ENCODE data around the gene SP2. TPM values are rescaled to one million over a fixed set of nuclear protein-coding genes. Genes with fewer than 3 reads are reported as not detected.

SP2 gene
- total RNA-seq, 3 donors from 2014 or later: 21.7 to 24.2 (median 21.7) TPM

DNA sequence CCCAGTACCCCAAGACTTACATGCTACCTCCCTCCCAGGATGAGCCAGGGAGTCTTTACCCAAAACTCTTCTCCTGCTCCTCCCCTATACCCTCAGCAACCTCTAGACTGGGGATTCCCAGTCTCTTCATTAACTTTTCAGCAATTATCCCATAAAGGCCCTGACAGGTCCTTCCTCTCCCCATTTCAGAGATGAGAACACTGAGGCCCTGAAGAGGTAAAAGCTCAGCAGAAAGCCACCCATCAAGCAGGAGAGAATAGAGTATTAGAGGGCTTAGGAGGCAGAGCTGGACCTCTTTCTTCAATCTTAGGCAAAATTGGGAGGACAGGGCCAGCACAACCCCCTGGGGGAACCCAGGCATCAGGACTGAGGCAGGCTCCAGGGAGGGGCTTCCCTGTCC, 39.2 kb upstream of the SP2 start:
- DNase-seq (no peak), ATAC-seq (no peak)
- Histone ChIP-seq H3K36me3 (ENCODE audit: low read depth) (no peaks in the 10 kb centered on the region), H3K4me3 (no peak overlapping the region), H3K9me3 (no peaks in the 10 kb centered on the region), H3K4me1 (ENCODE audit: low read depth) (no peaks in the 10 kb centered on the region)
- TF ChIP-seq CTCF (IDR thresholded peaks at IDR 0.05): no peak
- intact Hi-C loops (cut with DNase I, micrococcal nuclease): no loop called here

- H3K4me3 ChIP-seq: no peak overlapping the region
- intact Hi-C loops (cut with DNase I, micrococcal nuclease): no loop called here
- no peaks in the 10 kb centered on the region for H3K36me3 ChIP-seq (ENCODE audit: low read depth)
- no peaks in the 10 kb centered on the region for H3K4me1 ChIP-seq (ENCODE audit: low read depth)
- no peak for TF ChIP-seq CTCF (IDR thresholded peaks at IDR 0.05)
- no peaks in the 10 kb centered on the region for H3K9me3 ChIP-seq
- DNase-seq: no peak
- ATAC-seq: no peak
Measured at GRCh38 chr17:47857551-47858455, 38.2 kb upstream of the SP2 start.

GRCh38 chr17:47860386-47860785, 35.6 kb upstream of the SP2 start:
- TF ChIP-seq CTCF (IDR thresholded peaks at IDR 0.05): no peak
- no peaks in the 10 kb centered on the region for H3K36me3 ChIP-seq (ENCODE audit: low read depth)
- ATAC-seq (no peak), DNase-seq (no peak)
- intact Hi-C loops (cut with DNase I, micrococcal nuclease): no loop called here
- no peak overlapping the region for H3K4me3 ChIP-seq
- H3K4me1 ChIP-seq (ENCODE audit: low read depth): no peaks in the 10 kb centered on the region
- no peaks in the 10 kb centered on the region for H3K9me3 ChIP-seq

DNA sequence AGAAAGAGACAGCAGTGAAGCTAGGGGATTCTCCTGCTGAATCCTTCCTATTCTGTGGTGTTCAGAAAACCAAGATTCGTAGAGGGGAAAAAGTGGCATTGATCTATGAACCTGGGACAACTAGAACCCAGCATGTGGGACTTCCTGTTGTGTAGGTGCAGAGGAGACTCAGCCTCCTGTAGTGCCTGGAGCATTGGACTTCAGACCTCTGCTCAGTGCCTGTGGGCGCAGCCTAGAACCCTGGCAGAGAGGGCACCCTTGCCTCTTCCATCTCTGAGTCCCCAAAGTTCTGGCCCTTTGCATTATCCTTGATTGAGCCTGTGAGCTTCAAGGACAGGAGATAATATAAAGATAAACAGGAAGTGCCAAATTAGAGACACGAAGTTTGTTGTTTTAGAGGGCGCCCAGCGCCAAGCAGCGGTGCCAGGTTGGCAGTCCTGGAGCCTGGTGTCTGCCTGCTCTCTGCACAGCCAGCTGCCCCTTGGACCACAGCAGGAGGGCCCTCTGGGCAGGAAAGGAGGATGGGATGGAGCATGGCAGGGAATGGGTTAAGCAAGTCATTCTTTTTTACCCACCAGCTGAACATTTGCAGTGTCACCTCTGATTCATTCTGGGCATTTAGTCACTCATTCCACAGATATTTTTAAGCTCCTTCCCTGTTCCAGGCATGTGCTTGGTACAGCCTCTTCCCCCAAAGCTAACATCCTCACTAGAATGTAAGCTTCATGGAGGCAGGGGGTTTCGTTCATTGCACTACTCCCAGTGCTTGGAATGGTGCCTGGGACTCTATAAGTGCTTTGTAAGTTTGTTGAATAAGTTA, 33.2 kb upstream of the SP2 start:
- ATAC-seq: peak; percentile 65
- no peak for TF ChIP-seq CTCF (IDR thresholded peaks at IDR 0.05)
- DNase-seq: no peak
- intact Hi-C loops (cut with DNase I, micrococcal nuclease): no loop called here
- H3K36me3 ChIP-seq (ENCODE audit: low read depth): no peaks in the 10 kb centered on the region
- no peaks in the 10 kb centered on the region for H3K9me3 ChIP-seq
- no peak overlapping the region for H3K4me3 ChIP-seq
- H3K4me1 ChIP-seq (ENCODE audit: low read depth): no peaks in the 10 kb centered on the region

GRCh38 chr17:47864791-47865216, 31.2 kb upstream of the SP2 start:
- DNase-seq (no peak), ATAC-seq (peak; percentile 54)
- intact Hi-C loops (cut with DNase I, micrococcal nuclease): no loop called here
- no peak for TF ChIP-seq CTCF (IDR thresholded peaks at IDR 0.05)
- Histone ChIP-seq H3K4me3 (no peak overlapping the region), H3K9me3 (no peaks in the 10 kb centered on the region), H3K36me3 (ENCODE audit: low read depth) (no peaks in the 10 kb centered on the region), H3K4me1 (ENCODE audit: low read depth) (no peaks in the 10 kb centered on the region)

Measured in mucosa of descending colon (tissue), 3 donors.